K562 (cell line): ENCODE data around the gene PARP14. TPM values are rescaled to one million over a fixed set of nuclear protein-coding genes. Genes with fewer than 3 reads are reported as not detected.

Source experiments
- ATAC-seq: fragments of 200-7000 bp; cut with Tn5 transposase; 3 replicates; pipeline ENCODE4 v1.9.1; 2020; ENCODE audit warnings: moderate library complexity
- BruUV-seq: library from RNA; stranded (reverse); fragments of 400-500 nt; replicated peaks from 2 replicates; lab custom pipeline; 2021; lab: Mats Ljungman, UMichigan
- CTCF ChIA-PET: fragments of 300-600 bp; formaldehyde crosslinking; extraction: SDS; loops from one replicate; lab custom pipeline; 2021; ENCODE audit warnings: low intra/inter-chr PET ratio; lab: Yijun Ruan, JAX
- POLR2A ChIA-PET: fragments of 300-600, 350-650 bp; sonication (Branson Sonifier 250); formaldehyde crosslinking; extraction: SDS; loops from one replicate; lab custom pipeline; 2021; ENCODE audit warnings: antibody characterized with exemption, inconsistent platforms; lab: Yijun Ruan, JAX
- DNase-seq, 4 experiments: peaks; one replicate each; pipeline versions ENCODE4 v3.0.0 to v3.0.0-alpha.2; 2011 to 2018; ENCODE audit warnings: low spot score in 3 of 4, mixed read lengths in 3 of 4; ENCODE audit errors: extremely low read depth in 1 of 4
- FAIRE-seq: peaks from 2 replicates; lab custom pipeline; 2011; peaks lifted over from hg19 to GRCh38; lab: Jason Lieb, UNC
- H2AFZ ChIP-seq: 2 replicates; pipeline ENCODE4 v1.6.0; 2011; ENCODE audit warnings: low read depth, low read length, control low read depth, inconsistent platforms
- H3K27ac ChIP-seq: fragments of 200-600 bp; 3 replicates; pipeline ENCODE4 v1.8.0; 2011; ENCODE audit warnings: low read depth, mild to moderate bottlenecking, control low read depth, inconsistent platforms, low read length, moderate library complexity, mixed read lengths; ENCODE audit errors: extremely low read depth
- H3K27me3 ChIP-seq, 2 experiments: fragments of 300-600 bp in 1 of 2; 2 replicates in 1 of 2; 3 replicates in 1 of 2; pipeline versions ENCODE4 v1.6.0 to v1.8.0; 2011; ENCODE audit warnings: inconsistent platforms in 2 of 2, low read length in 2 of 2, mild to moderate bottlenecking in 1 of 2, mixed read lengths in 1 of 2, moderate library complexity in 1 of 2; ENCODE audit not compliant: control insufficient read depth in 2 of 2, insufficient read depth in 2 of 2
- H3K36me3 ChIP-seq: fragments of 300-600 bp; 3 replicates; pipeline ENCODE4 v1.8.0; 2011; ENCODE audit warnings: mild to moderate bottlenecking, low read length, inconsistent platforms; ENCODE audit not compliant: control insufficient read depth, insufficient read depth
- H3K4me1 ChIP-seq, 2 experiments: fragments of 200-600 bp in 1 of 2; replicated peaks in 1 of 2; 2 replicates in 1 of 2; 3 replicates in 1 of 2; pipeline versions ENCODE4 v1.5.1 to v1.8.0; 2011; ENCODE audit warnings: inconsistent platforms in 2 of 2, low read length in 2 of 2, mild to moderate bottlenecking in 1 of 2, mixed read lengths in 1 of 2, moderate library complexity in 1 of 2; ENCODE audit not compliant: control insufficient read depth in 2 of 2, insufficient read depth in 2 of 2
- H3K4me2 ChIP-seq: 2 replicates; pipeline ENCODE4 v1.6.1; 2011; ENCODE audit warnings: low read length, control low read depth, inconsistent platforms, mixed read lengths; ENCODE audit not compliant: insufficient read depth
- H3K4me3 ChIP-seq: fragments of 200-600 bp; sonication (generic), shearing (Covaris generic); 2 replicates; pipeline ENCODE4 v1.5.1; 2016; ENCODE audit warnings: control low read depth, inconsistent platforms
- H3K79me2 ChIP-seq: fragments of 200-600 bp; 3 replicates; pipeline ENCODE4 v1.8.0; 2011; ENCODE audit warnings: low read length, inconsistent platforms; ENCODE audit not compliant: control insufficient read depth, insufficient read depth
- H3K9ac ChIP-seq, 2 experiments: 2 replicates each; pipeline versions ENCODE4 v1.6.0 to v1.6.1; 2011; ENCODE audit warnings: low read depth in 2 of 2, low read length in 2 of 2, control low read depth in 1 of 2, inconsistent platforms in 1 of 2, mild to moderate bottlenecking in 1 of 2, mixed read lengths in 1 of 2; ENCODE audit not compliant: insufficient read depth in 1 of 2
- H3K9me1 ChIP-seq: one replicate; pipeline ENCODE4 v1.6.0; 2011; ENCODE audit warnings: inconsistent platforms, mild to moderate bottlenecking, low read length, moderate library complexity; ENCODE audit not compliant: control insufficient read depth, insufficient read depth
- H3K9me3 ChIP-seq: replicated peaks from 2 replicates; pipeline ENCODE4 v1.5.1; 2011; ENCODE audit warnings: low read depth, low read length, inconsistent platforms; ENCODE audit not compliant: control insufficient read depth, insufficient read depth
- H4K20me1 ChIP-seq: replicated peaks from 2 replicates; pipeline ENCODE4 v1.6.1; 2011; ENCODE audit warnings: low read length, inconsistent platforms, mixed read lengths; ENCODE audit not compliant: control insufficient read depth, insufficient read depth
- RAD51 ChIP-seq: fragments of 450-650 bp; IDR thresholded peaks from 2 replicates; pipeline ENCODE4 v1.7.1; 2016; ENCODE audit warnings: low read depth, mild to moderate bottlenecking, borderline replicate concordance
- WGBS: fragments of 100-300 bp; shearing (Covaris generic); methylation state at CpG from one replicate; pipeline ENCODE4 v1.1.6; 2016; ENCODE audit warnings: low coverage, mixed read lengths; ENCODE audit not compliant: insufficient coverage; ENCODE audit errors: missing lambda C conversion rate; 5-methylcytosine and 5-hydroxymethylcytosine counted together
- in situ Hi-C: fragments of 300-500 bp; cut with MboI; formaldehyde crosslinking; loops from 4 replicates; pipeline ENCODE4 v1.15.0; 2018; ENCODE audit warnings: inconsistent platforms, mixed read lengths
- intact Hi-C: fragments of 100-400 bp; cut with micrococcal nuclease; formaldehyde crosslinking; loops from 2 replicates; pipeline ENCODE4 v1.14.2; 2022
- polyA plus RNA-seq, 8 experiments: library from polyadenylated mRNA; depleted of rRNA in 4 of 8; stranded (reverse) in 5 of 8; unstranded in 3 of 8; fragments of >200 nt; fragmentation: Nextera tagmentation in 2 of 8; fragmentation: Illumina TruSeq in 1 of 8; extraction: Ambion mirVana in 2 of 8; extraction: Trizol in 1 of 8; gene quantifications; 2 replicates each; pipeline versions ENCODE4 v1.2.1 to v1.2.3, GENCODE V29; 2011 to 2014; ENCODE audit warnings: inconsistent platforms in 1 of 8, missing spikeins in 1 of 8
- total RNA-seq, 7 experiments: library from RNA; depleted of rRNA in 6 of 7; stranded (reverse); fragments of >200 nt in 6 of 7; fragmentation: Illumina TruSeq in 2 of 7; extraction: Trizol in 2 of 7; gene quantifications; 2 replicates each; pipeline versions ENCODE4 v1.2.1 to v1.2.3, GENCODE V29; 2011 to 2021; ENCODE audit warnings: low replicate concordance in 1 of 7
- TF ChIP-seq, protein P1 (sequence below): sonication (generic); formaldehyde crosslinking; IDR thresholded peaks from 2 replicates; pipeline ENCODE4 v1.8.0; 2022; ENCODE audit warnings: mild to moderate bottlenecking, missing genetic modification reagents

PARP14 gene
- total and polyA plus RNA-seq, 9 of the 15 experiments (the other 6 are each of a cell fraction or from before 2014, with no cell fraction given) = 3.1 to 14.4 (median 9.0) TPM

DNA sequence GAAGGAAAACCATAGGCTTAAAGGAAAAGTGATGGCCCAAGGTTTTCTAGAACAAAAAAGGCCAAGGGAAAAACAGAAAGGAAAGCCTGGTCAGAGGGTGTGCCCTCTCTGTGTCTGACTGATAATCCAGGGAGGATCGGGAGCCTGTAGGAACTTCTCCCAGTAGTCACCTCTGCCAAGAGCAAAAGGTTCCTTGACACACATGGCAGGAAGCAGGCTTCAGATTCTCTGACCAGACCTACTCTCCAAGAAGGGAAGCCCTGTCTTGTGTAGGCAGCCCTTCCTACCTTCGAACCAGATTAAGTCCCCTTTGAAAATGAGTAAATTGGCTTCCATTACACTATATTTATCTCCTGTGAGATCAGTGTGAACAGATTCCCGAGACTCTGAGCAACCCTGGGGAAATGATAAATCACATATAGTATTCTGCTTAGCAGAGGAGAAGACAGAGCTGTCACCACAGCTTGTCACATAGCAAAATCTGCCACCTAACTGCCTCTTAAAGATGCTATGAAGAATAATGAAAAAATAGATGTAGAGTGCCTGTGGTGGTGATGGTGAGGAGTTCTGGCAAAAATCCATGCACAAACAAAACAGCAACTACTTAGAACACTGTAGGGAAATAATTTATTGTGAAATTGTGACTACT, 38.8 kb downstream of the PARP14 start:
- Histone ChIP-seq H3K9me3 (no peaks in the 10 kb centered on the region), H3K4me2 (no peak overlapping the region), H3K9me1 (no peaks in the 10 kb centered on the region), H3K4me1 (no peaks in the 10 kb centered on the region; a peak in 1 of 5 replicates), H4K20me1 (no peaks in the 10 kb centered on the region), H3K4me3 (no peak overlapping the region), H3K79me2 (no peaks in the 10 kb centered on the region), H3K27ac (no peak overlapping the region), H2AFZ (no peak overlapping the region), H3K27me3 (no peaks in the 10 kb centered on the region), H3K9ac (no peak overlapping the region), H3K36me3 (peaks cover 15% of the 10 kb centered on the region; the same call in 1 of the 3 replicates)
- TF ChIP-seq, protein P1, sequence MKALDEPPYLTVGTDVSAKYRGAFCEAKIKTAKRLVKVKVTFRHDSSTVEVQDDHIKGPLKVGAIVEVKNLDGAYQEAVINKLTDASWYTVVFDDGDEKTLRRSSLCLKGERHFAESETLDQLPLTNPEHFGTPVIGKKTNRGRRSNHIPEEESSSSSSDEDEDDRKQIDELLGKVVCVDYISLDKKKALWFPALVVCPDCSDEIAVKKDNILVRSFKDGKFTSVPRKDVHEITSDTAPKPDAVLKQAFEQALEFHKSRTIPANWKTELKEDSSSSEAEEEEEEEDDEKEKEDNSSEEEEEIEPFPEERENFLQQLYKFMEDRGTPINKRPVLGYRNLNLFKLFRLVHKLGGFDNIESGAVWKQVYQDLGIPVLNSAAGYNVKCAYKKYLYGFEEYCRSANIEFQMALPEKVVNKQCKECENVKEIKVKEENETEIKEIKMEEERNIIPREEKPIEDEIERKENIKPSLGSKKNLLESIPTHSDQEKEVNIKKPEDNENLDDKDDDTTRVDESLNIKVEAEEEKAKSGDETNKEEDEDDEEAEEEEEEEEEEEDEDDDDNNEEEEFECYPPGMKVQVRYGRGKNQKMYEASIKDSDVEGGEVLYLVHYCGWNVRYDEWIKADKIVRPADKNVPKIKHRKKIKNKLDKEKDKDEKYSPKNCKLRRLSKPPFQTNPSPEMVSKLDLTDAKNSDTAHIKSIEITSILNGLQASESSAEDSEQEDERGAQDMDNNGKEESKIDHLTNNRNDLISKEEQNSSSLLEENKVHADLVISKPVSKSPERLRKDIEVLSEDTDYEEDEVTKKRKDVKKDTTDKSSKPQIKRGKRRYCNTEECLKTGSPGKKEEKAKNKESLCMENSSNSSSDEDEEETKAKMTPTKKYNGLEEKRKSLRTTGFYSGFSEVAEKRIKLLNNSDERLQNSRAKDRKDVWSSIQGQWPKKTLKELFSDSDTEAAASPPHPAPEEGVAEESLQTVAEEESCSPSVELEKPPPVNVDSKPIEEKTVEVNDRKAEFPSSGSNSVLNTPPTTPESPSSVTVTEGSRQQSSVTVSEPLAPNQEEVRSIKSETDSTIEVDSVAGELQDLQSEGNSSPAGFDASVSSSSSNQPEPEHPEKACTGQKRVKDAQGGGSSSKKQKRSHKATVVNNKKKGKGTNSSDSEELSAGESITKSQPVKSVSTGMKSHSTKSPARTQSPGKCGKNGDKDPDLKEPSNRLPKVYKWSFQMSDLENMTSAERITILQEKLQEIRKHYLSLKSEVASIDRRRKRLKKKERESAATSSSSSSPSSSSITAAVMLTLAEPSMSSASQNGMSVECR (CRISPR knock-in tag) = no peak
- TF ChIP-seq RAD51 = no peak
- intact Hi-C loops (no loop called here), in situ Hi-C loops (no loop called here)
- no TSS peak for BruUV-seq
- WGBS = 30% methylated on average over 3 of the region's 3 CpGs
- FAIRE-seq (no peak), ATAC-seq (no peak), DNase-seq (no peak)
- CTCF ChIA-PET = no interaction called here
- POLR2A ChIA-PET = interaction anchor here (0.6 kb wide), 2 partner anchors 222 to 403 kb away, joined by 3 read pairs; no protein-coding TSS in a partner anchor
